Measurements from ENCODE around the gene ODAD4.

DNA sequence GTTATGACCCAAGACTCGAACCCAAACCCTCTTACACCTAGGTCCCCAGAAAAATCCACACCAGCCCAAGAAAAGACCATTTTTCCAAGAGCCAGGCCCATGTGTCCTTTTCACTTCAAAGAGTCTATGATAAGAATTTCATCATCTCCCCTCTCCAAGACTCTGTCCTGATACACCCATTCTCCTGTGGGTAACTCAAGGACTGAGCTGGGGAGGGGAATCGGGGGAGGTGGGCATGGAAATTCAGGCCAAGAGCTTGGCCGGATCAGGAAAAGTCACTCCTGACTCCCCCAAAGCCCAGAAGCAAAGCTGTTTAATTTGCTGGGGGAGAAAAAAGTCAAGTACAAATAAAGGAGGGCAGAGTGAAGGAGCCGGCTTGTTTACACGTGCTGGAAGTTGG, 15.4 kb upstream of the ODAD4 start:
- TF ChIP-seq EZH2 (IDR thresholded peaks at IDR 0.05; ENCODE audit: insufficient read depth, low read length): no peak
- TF ChIP-seq, protein P1, sequence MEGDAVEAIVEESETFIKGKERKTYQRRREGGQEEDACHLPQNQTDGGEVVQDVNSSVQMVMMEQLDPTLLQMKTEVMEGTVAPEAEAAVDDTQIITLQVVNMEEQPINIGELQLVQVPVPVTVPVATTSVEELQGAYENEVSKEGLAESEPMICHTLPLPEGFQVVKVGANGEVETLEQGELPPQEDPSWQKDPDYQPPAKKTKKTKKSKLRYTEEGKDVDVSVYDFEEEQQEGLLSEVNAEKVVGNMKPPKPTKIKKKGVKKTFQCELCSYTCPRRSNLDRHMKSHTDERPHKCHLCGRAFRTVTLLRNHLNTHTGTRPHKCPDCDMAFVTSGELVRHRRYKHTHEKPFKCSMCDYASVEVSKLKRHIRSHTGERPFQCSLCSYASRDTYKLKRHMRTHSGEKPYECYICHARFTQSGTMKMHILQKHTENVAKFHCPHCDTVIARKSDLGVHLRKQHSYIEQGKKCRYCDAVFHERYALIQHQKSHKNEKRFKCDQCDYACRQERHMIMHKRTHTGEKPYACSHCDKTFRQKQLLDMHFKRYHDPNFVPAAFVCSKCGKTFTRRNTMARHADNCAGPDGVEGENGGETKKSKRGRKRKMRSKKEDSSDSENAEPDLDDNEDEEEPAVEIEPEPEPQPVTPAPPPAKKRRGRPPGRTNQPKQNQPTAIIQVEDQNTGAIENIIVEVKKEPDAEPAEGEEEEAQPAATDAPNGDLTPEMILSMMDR (IDR thresholded peaks at IDR 0.05; ENCODE audit: insufficient read depth, low read depth, low read length): no peak
